MCF 10A (cell line): Measurements from ENCODE around the gene PRPF39. TPM values are rescaled to one million over a fixed set of nuclear protein-coding genes. Genes with fewer than 3 reads are reported as not detected.

ENCODE experiments used
- BruUV-seq: library from RNA; stranded (reverse); fragments of 400-500 nt; replicated peaks from 2 replicates; lab custom pipeline; 2021; lab: Mats Ljungman, UMichigan
- CTCF ChIA-PET: fragments of 300-600 bp; sonication (Branson Sonifier 250); formaldehyde crosslinking; extraction: SDS; loops from one replicate; lab custom pipeline; 2021; ENCODE audit warnings: antibody characterized with exemption, inconsistent platforms; lab: Yijun Ruan, JAX
- POLR2A ChIA-PET: fragments of 300-600, 350-650 bp; sonication (Branson Sonifier 250); formaldehyde crosslinking; extraction: SDS; loops from one replicate; lab custom pipeline; 2020; ENCODE audit warnings: antibody characterized with exemption, inconsistent platforms; lab: Yijun Ruan, JAX
- DNase-seq: peaks from one replicate; pipeline ENCODE4 v3.0.0-alpha.2; 2018; ENCODE audit not compliant: unreplicated experiment
- H3K27ac Mint-ChIP-seq: one replicate; pipeline ENCODE4 v1.8.0; 2022; ENCODE audit warnings: mild to moderate bottlenecking, low read depth, mixed read lengths; ENCODE audit not compliant: unreplicated experiment
- H3K27me3 Mint-ChIP-seq: one replicate; pipeline ENCODE4 v1.8.0; 2022; ENCODE audit warnings: mixed read lengths; ENCODE audit not compliant: insufficient read depth, unreplicated experiment
- H3K36me3 Mint-ChIP-seq: one replicate; pipeline ENCODE4 v1.8.0; 2022; ENCODE audit warnings: mild to moderate bottlenecking, moderate library complexity, mixed read lengths; ENCODE audit not compliant: insufficient read depth, unreplicated experiment
- H3K4me1 Mint-ChIP-seq: one replicate; pipeline ENCODE4 v1.8.0; 2022; ENCODE audit warnings: mixed read lengths; ENCODE audit not compliant: insufficient read depth, unreplicated experiment
- H3K4me3 Mint-ChIP-seq: one replicate; pipeline ENCODE4 v1.8.0; 2022; ENCODE audit warnings: mild to moderate bottlenecking, moderate library complexity, mixed read lengths; ENCODE audit not compliant: unreplicated experiment
- H3K9me3 Mint-ChIP-seq: one replicate; pipeline ENCODE4 v1.8.0; 2022; ENCODE audit warnings: mixed read lengths; ENCODE audit not compliant: unreplicated experiment
- intact Hi-C: fragments of 100-400 bp; cut with micrococcal nuclease; formaldehyde crosslinking; loops from 2 replicates; pipeline ENCODE4 v1.14.1; 2022
- total RNA-seq: library from RNA; stranded (reverse); gene quantifications from 2 replicates; pipeline ENCODE4 v1.2.3, GENCODE V29; 2022
- TF ChIP-seq, protein P1 (sequence below): fragments of 200-600 bp; IDR thresholded peaks from one replicate; pipeline ENCODE4 v1.8.0; 2022; ENCODE audit warnings: antibody characterized with exemption, mild to moderate bottlenecking; ENCODE audit not compliant: unreplicated experiment

Gene PRPF39
- total RNA-seq, 1 experiment from 2014 or later: 41.4 TPM

DNA sequence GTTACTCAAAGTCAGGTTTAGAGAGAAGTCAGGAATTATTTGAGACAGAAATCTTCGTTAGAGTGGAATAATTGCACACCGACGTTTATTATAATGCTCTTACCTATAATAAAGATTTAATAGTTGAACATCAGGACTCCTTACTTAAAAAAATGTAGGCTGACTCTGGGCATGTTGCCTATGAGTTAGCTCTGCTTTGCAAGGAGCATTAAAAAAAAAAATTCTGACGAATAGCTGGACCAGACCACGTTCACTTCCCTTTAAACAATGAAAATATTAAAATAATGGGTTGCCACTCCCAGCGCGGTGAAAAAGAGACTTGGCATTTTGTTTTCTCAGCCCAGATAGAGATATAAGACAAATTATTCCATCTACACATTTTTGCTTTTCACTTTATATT, 51.2 kb downstream of the PRPF39 start:
- H3K9me3 Mint-ChIP-seq: no peaks in the 10 kb centered on the region
- peaks cover 18% of the 10 kb centered on the region for H3K4me1 Mint-ChIP-seq
- peak; percentile 27 for DNase-seq
- no peaks in the 10 kb centered on the region for H3K27me3 Mint-ChIP-seq
- peak overlapping the region; percentile 100 for H3K4me3 Mint-ChIP-seq
- intact Hi-C loops: loop anchor here (2.0 to 5.0 kb wide), 3 partner anchors 50 to 118 kb away; partner anchors contain the start of genes MIS18BP1 and PRPF39
- peak overlapping the region; percentile 99 for H3K27ac Mint-ChIP-seq
- no peaks in the 10 kb centered on the region for H3K36me3 Mint-ChIP-seq
- ChIA-PET CTCF (interaction anchor here (0.6 to 3.4 kb wide), 4 partner anchors 64 to 222 kb away, joined by 3 to 12 read pairs (median 4); no protein-coding TSS in a partner anchor), POLR2A (interaction anchor here (0.7 to 8.9 kb wide), 20 partner anchors 10 to 238 kb away, joined by 3 to 165 read pairs (median 6); partner anchors contain the start of genes KLHL28, MIS18BP1, PRPF39 and TOGARAM1)
- TF ChIP-seq, protein P1, sequence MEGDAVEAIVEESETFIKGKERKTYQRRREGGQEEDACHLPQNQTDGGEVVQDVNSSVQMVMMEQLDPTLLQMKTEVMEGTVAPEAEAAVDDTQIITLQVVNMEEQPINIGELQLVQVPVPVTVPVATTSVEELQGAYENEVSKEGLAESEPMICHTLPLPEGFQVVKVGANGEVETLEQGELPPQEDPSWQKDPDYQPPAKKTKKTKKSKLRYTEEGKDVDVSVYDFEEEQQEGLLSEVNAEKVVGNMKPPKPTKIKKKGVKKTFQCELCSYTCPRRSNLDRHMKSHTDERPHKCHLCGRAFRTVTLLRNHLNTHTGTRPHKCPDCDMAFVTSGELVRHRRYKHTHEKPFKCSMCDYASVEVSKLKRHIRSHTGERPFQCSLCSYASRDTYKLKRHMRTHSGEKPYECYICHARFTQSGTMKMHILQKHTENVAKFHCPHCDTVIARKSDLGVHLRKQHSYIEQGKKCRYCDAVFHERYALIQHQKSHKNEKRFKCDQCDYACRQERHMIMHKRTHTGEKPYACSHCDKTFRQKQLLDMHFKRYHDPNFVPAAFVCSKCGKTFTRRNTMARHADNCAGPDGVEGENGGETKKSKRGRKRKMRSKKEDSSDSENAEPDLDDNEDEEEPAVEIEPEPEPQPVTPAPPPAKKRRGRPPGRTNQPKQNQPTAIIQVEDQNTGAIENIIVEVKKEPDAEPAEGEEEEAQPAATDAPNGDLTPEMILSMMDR: no peak
- BruUV-seq: no TSS peak

DNA sequence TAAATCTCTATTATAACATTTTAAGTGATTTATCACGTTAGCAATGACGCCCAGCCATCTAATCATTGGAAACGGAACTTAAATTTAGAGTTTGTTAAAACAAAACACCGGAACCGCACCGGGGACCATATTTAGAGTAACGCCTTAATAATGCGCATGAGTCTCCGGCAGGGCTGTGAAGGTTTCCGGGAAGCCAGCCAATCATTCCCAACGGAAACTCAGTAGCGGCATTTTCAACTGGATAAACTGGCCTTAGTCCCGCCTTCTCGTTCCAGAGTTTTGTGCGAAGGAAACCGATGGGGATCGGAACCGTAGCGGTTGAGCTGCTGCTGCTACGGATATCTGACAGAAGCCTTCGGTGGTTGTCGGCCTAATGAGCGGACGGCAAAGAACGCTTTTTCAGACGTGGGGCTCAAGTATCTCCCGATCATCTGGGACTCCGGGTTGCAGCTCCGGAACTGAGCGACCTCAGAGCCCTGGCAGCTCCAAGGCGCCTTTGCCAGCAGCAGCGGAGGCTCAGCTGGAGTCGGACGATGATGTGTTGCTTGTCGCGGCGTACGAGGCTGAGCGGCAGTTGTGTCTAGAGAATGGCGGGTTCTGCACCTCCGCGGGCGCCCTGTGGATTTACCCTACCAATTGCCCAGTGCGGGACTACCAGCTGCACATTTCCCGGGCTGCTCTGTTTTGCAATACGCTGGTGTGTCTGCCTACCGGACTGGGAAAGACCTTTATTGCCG, 51.9 kb downstream of the PRPF39 start, which contains the start of gene FANCM:
Gene FANCM, plus strand, starts transcription at position 272 of the 737 bp plus-strand sequence. Its CDS starts 102 bp downstream, at position 374.
- Mint-ChIP-seq H3K27ac (peak within 1 kb of the TSS; percentile 99), H3K4me3 (peak within 1 kb of the TSS; percentile 100), H3K36me3 (no peaks in the 10 kb centered on the region), H3K27me3 (no peaks in the 10 kb centered on the region), H3K4me1 (peaks cover 18% of the 10 kb centered on the region), H3K9me3 (no peaks in the 10 kb centered on the region)
- intact Hi-C loops: loop anchor here (2.0 to 5.0 kb wide), 3 partner anchors 51 to 117 kb away; partner anchors contain the start of genes MIS18BP1 and PRPF39
- ChIA-PET POLR2A (interaction anchor here (0.7 to 8.9 kb wide), 20 partner anchors 9 to 239 kb away, joined by 3 to 165 read pairs (median 4); partner anchors contain the start of genes KLHL28, MIS18BP1, PRPF39 and TOGARAM1), CTCF (interaction anchor here (0.6 to 3.4 kb wide), 5 partner anchors 40 to 222 kb away, joined by 3 to 12 read pairs (median 3); no protein-coding TSS in a partner anchor)
- peak; percentile 99 for DNase-seq
- TF ChIP-seq, protein P1: no peak
- no TSS peak for BruUV-seq

DNA sequence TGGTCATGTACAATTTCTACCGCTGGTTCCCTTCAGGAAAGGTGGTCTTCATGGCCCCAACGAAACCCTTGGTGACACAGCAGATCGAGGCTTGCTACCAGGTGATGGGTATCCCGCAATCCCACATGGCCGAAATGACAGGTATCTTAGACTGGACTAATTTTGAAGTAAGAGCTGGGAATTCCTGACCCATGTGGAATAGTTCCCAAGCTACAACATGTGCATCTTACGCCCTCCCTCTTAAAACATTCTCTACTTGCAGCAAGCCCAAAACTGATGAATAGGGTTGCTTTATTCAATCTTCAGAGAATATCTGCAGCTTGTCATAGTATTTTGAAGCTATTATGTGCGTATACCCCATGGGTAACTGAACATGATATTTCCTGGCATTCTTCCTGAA, 52.5 kb downstream of the PRPF39 start:
- no TSS peak for BruUV-seq
- H3K4me3 Mint-ChIP-seq: peak overlapping the region; percentile 100
- no peaks in the 10 kb centered on the region for H3K27me3 Mint-ChIP-seq
- intact Hi-C loops: loop anchor here (5.0 kb wide), 1 partner anchor 61 kb away; no protein-coding TSS in a partner anchor
- DNase-seq: no peak
- H3K4me1 Mint-ChIP-seq: peaks cover 18% of the 10 kb centered on the region
- H3K27ac Mint-ChIP-seq: peak overlapping the region; percentile 99
- CTCF ChIA-PET: interaction anchor here (0.8 to 3.4 kb wide), 5 partner anchors 39 to 223 kb away, joined by 3 to 12 read pairs (median 3); partner anchors contain the start of gene MIS18BP1
- TF ChIP-seq, protein P1: no peak
- POLR2A ChIA-PET: interaction anchor here (0.6 to 8.9 kb wide), 20 partner anchors 9 to 239 kb away, joined by 3 to 165 read pairs (median 4); partner anchors contain the start of genes KLHL28, MIS18BP1, PRPF39 and TOGARAM1
- no peaks in the 10 kb centered on the region for H3K9me3 Mint-ChIP-seq
- no peaks in the 10 kb centered on the region for H3K36me3 Mint-ChIP-seq
